GM12878 (cell line): ENCODE results near the gene ANAPC4. TPM values are rescaled to one million over a fixed set of nuclear protein-coding genes. Genes with fewer than 3 reads are reported as not detected.

Experiments
- ATAC-seq: fragments of 200-7000 bp; cut with Tn5 transposase; 3 replicates; pipeline ENCODE4 v1.9.1; 2020; ENCODE audit warnings: mild to moderate bottlenecking, moderate library complexity
- BruUV-seq: library from RNA; stranded (reverse); fragments of 400-500 nt; replicated peaks from 2 replicates; lab custom pipeline; 2021; lab: Mats Ljungman, UMichigan
- CTCF ChIA-PET: fragments of 300-600 bp; sonication (Branson Sonifier 250); formaldehyde crosslinking; extraction: SDS; loops from one replicate; lab custom pipeline; 2021; ENCODE audit warnings: inconsistent platforms; lab: Yijun Ruan, JAX
- POLR2A ChIA-PET: fragments of 350-600 bp; formaldehyde crosslinking; extraction: SDS; loops from one replicate; lab custom pipeline; 2021; ENCODE audit warnings: inconsistent platforms; lab: Charles Lee
- RAD21 ChIA-PET: fragments of 300-600 bp; sonication (Branson Sonifier 250); formaldehyde crosslinking; loops from one replicate; lab custom pipeline; 2023; ENCODE audit warnings: antibody characterized with exemption; ENCODE audit not compliant: unreplicated experiment; lab: Charles Lee
- SMC1A ChIA-PET: fragments of 300-600 bp; sonication (Branson Sonifier 250); formaldehyde crosslinking; loops from one replicate; lab custom pipeline; 2023; ENCODE audit not compliant: unreplicated experiment, uncharacterized antibody; lab: Charles Lee
- DNase-seq: peaks from one replicate; pipeline ENCODE4 v3.0.0-alpha.2; 2011; ENCODE audit warnings: low read depth, low spot score
- FAIRE-seq: peaks from 3 replicates; lab custom pipeline; 2011; peaks lifted over from hg19 to GRCh38; lab: Jason Lieb, UNC
- H2AFZ ChIP-seq: 2 replicates; pipeline ENCODE4 v1.6.0; 2011; ENCODE audit warnings: low read depth, low read length, control low read depth; ENCODE audit not compliant: control insufficient read depth
- H3K27ac ChIP-seq: 2 replicates; pipeline ENCODE4 v1.5.1; 2011; ENCODE audit warnings: control low read depth; ENCODE audit not compliant: control insufficient read depth, insufficient read depth
- H3K27me3 ChIP-seq, 2 experiments: replicated peaks in 1 of 2; 2 replicates each; pipeline versions ENCODE4 v1.6.0 to v1.6.1; 2011; ENCODE audit warnings: low read length in 1 of 2; ENCODE audit not compliant: control insufficient read depth in 2 of 2, insufficient read depth in 2 of 2
- H3K36me3 ChIP-seq, 2 experiments: 2 replicates each; pipeline ENCODE4 v1.5.1; 2011; ENCODE audit warnings: low read length in 1 of 2; ENCODE audit not compliant: control insufficient read depth in 2 of 2, insufficient read depth in 2 of 2
- H3K4me1 ChIP-seq: 2 replicates; pipeline ENCODE4 v1.6.1; 2011; ENCODE audit warnings: mild to moderate bottlenecking, low read length, moderate library complexity, mixed read lengths; ENCODE audit not compliant: control insufficient read depth, insufficient read depth
- H3K4me2 ChIP-seq: 2 replicates; pipeline ENCODE4 v1.6.0; 2011; ENCODE audit warnings: control low read depth; ENCODE audit not compliant: control insufficient read depth, insufficient read depth
- H3K4me3 ChIP-seq: fragments of 200-600 bp; sonication (generic); 2 replicates; pipeline ENCODE4 v1.5.1; 2016
- H3K79me2 ChIP-seq: 2 replicates; pipeline ENCODE4 v1.6.0; 2011; ENCODE audit warnings: low read length; ENCODE audit not compliant: control insufficient read depth, insufficient read depth
- H3K9ac ChIP-seq: 2 replicates; pipeline ENCODE4 v1.8.0; 2011; ENCODE audit warnings: low read length, control low read depth, mixed read lengths; ENCODE audit not compliant: control insufficient read depth, insufficient read depth
- H3K9me3 ChIP-seq: replicated peaks from 3 replicates; pipeline ENCODE4 v1.5.1; 2011; ENCODE audit warnings: mild to moderate bottlenecking, low read length; ENCODE audit not compliant: control insufficient read depth, insufficient read depth
- H4K20me1 ChIP-seq: 2 replicates; pipeline ENCODE4 v1.6.0; 2011; ENCODE audit not compliant: control insufficient read depth, insufficient read depth
- FOS ChIP-seq: IDR thresholded peaks from 3 replicates; pipeline ENCODE4 v1.6.1; 2011; ENCODE audit warnings: borderline replicate concordance; ENCODE audit not compliant: insufficient read length; ENCODE audit errors: extremely low read depth
- NFYB ChIP-seq: IDR thresholded peaks from 2 replicates; pipeline ENCODE4 v1.6.1; 2011; ENCODE audit warnings: low read depth, mild to moderate bottlenecking, low read length, improper control_type of control experiment, moderate library complexity; ENCODE audit not compliant: insufficient read depth
- WGBS: methylation state at CpG from one replicate; pipeline ENCODE4 v1.1.6; 2016; ENCODE audit warnings: low lambda C conversion rate; ENCODE audit not compliant: insufficient replicate concordance, insufficient coverage; ENCODE audit errors: missing lambda C conversion rate; 5-methylcytosine and 5-hydroxymethylcytosine counted together
- in situ Hi-C: fragments of 300-500 bp; cut with MboI; formaldehyde crosslinking; loops from 9 replicates; pipeline ENCODE4 v1.14.3; 2018; ENCODE audit warnings: mixed read lengths
- intact Hi-C: fragments of 100-400 bp; cut with micrococcal nuclease; formaldehyde crosslinking; loops from one replicate; pipeline ENCODE4 v1.14.2; 2022; ENCODE audit not compliant: unreplicated experiment
- polyA plus RNA-seq, 11 experiments: library from polyadenylated mRNA; depleted of rRNA in 4 of 11; unstranded in 6 of 11; stranded (reverse) in 5 of 11; fragments of >200 nt; fragmentation: Nextera tagmentation in 4 of 11; fragmentation: Illumina TruSeq in 1 of 11; extraction: Ambion mirVana in 4 of 11; extraction: Trizol in 1 of 11; gene quantifications; 1 replicate in 1 of 11; 2 replicates in 10 of 11; pipeline versions ENCODE4 v1.2.1 to v1.2.3, GENCODE V29; 2011 to 2016; ENCODE audit warnings: inconsistent platforms in 2 of 11, missing spikeins in 2 of 11, low read depth in 1 of 11
- total RNA-seq, 4 experiments: library from RNA; depleted of rRNA in 3 of 4; stranded (reverse); fragments of >200 nt in 3 of 4; fragmentation: Illumina TruSeq in 1 of 4; extraction: Trizol in 1 of 4; gene quantifications; 2 replicates each; pipeline versions ENCODE4 v1.2.1 to v1.2.3, GENCODE V29; 2013 to 2021
- TF ChIP-seq, protein P1 (sequence below): fragments of 450-650 bp; IDR thresholded peaks from 2 replicates; pipeline ENCODE4 v1.6.1; 2016; ENCODE audit warnings: mild to moderate bottlenecking

The ANAPC4 gene
- total and polyA plus RNA-seq, 10 of the 15 experiments (the other 5 are each of a cell fraction or from before 2014, with no cell fraction given), result 16.3 to 50.2 (median 29.9) TPM

DNA sequence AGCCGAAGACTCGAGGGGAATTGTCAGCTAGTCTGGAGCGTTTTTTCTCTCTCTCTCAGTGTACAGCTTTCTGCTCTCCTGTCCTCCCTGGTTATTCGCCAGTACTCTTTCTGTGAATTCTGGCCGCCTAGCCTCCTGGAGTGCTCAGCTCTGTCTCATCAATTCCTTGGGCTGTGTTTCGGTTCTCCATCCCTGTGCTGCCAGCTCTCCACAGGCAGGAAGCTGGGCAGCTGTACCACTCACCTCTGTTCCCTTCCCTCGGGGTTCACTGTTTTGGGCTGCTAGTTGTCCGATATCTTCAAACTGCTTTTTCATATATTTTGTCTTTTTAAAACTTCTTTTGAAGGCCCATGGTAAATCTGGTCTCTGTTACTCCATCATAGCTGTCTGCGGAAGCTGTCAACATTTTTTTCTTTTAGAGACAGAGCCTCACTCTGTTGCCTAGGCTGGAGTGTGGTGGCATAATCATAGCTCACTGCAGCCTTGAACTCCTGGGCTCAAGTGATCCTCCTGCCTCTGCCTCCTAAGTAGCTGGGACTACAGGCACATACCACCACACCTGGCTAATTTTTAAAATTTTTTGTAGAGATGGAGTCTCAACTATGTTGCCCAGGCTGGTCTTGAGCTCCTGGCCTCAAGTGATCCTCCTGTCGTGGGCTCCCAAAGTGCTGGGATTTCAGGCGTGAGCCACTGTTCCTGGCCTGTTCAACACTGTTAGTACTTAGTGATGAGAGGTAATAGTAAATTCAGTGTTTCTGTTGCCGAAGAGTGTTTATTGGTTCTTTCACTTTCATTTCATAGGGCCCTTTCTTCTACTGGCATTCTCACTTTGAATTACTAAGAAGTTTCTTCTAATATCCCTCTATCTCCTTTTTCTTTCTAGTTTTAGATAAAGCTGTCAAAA lies 45.9 kb upstream of the ANAPC4 start:
- peak overlapping the region; percentile 63 for H3K4me3 ChIP-seq
- SMC1A ChIA-PET, result interaction anchor here (0.6 to 2.0 kb wide), 9 partner anchors 11 to 60 kb away, joined by 3 to 11 read pairs (median 7); partner anchors contain the start of gene ZCCHC4

More for the DNA sequence above, 45.9 kb upstream of the ANAPC4 start:
- DNase-seq, result no peak
- Histone ChIP-seq H3K9me3 (no peaks in the 10 kb centered on the region), H3K36me3 (no peaks in the 10 kb centered on the region; a peak in 1 of 4 replicates), H3K27me3 (no peaks in the 10 kb centered on the region), H2AFZ (peak overlapping the region; percentile 67), H3K27ac (peak overlapping the region; percentile 68), H3K79me2 (peaks cover 7% of the 10 kb centered on the region), H3K4me2 (peak overlapping the region; percentile 80), H4K20me1 (no peaks in the 10 kb centered on the region), H3K4me1 (peaks cover 4% of the 10 kb centered on the region), H3K9ac (peak overlapping the region; percentile 68)
- no TSS peak for BruUV-seq
- ChIA-PET RAD21 (interaction anchor here (1.1 to 1.6 kb wide), 3 partner anchors 11 to 36 kb away, joined by 3 to 5 read pairs (median 3); partner anchors contain the start of gene ZCCHC4), POLR2A (interaction anchor here (0.6 to 2.1 kb wide), 4 partner anchors 14 to 19 kb away, joined by 3 to 13 read pairs (median 4); partner anchors contain the start of gene ZCCHC4), CTCF (interaction anchor here (0.7 to 3.8 kb wide), 9 partner anchors 10 to 162 kb away, joined by 3 to 22 read pairs (median 3); partner anchors contain the start of gene ZCCHC4)
- 54% methylated on average over 12 of the region's 12 CpGs for WGBS
- in situ Hi-C loops (no loop called here), intact Hi-C loops (no loop called here)
- peak; percentile 91 for FAIRE-seq
- TF ChIP-seq NFYB, result 0 out of 2 replicates have a peak, but pooled peaks have one; percentile 33
- TF ChIP-seq FOS, result no peak
- TF ChIP-seq, protein P1, sequence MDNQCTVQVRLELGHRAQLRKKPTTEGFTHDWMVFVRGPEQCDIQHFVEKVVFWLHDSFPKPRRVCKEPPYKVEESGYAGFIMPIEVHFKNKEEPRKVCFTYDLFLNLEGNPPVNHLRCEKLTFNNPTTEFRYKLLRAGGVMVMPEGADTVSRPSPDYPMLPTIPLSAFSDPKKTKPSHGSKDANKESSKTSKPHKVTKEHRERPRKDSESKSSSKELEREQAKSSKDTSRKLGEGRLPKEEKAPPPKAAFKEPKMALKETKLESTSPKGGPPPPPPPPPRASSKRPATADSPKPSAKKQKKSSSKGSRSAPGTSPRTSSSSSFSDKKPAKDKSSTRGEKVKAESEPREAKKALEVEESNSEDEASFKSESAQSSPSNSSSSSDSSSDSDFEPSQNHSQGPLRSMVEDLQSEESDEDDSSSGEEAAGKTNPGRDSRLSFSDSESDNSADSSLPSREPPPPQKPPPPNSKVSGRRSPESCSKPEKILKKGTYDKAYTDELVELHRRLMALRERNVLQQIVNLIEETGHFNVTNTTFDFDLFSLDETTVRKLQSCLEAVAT, result peak; percentile 43; the same call in 1 of the 2 replicates
- ATAC-seq, result peak; percentile 91
